DMS79 treated with DMSO at 0.1 percent for 48 hours (cell line): ENCODE data around the gene PTDSS2.
"Not testable (repeated sequence)": the region's sequence is repeated elsewhere in the genome, so short reads cannot be mapped to it uniquely, and the experiment has no call there.

Experiments
- DNase-seq: peaks from one replicate; lab custom pipeline; 2025; lab: John Stamatoyannopoulos, UW

Gene PTDSS2

GRCh38 chr11:507727-508515 lies 57.8 kb downstream of the PTDSS2 start:
- DNase-seq: no peak

GRCh38 chr11:508956-509355 lies 58.9 kb downstream of the PTDSS2 start:
- no peak for DNase-seq

GRCh38 chr11:512761-513595 lies 62.9 kb downstream of the PTDSS2 start:
- DNase-seq: no peak

GRCh38 chr11:514606-515005 lies 64.5 kb downstream of the PTDSS2 start:
- no peak for DNase-seq

GRCh38 chr11:515131-515530 lies 65.1 kb downstream of the PTDSS2 start:
- no peak for DNase-seq

- DNase-seq: no peak
Measured at GRCh38 chr11:516400-516799, 66.3 kb downstream of the PTDSS2 start.

- DNase-seq: not testable (repeated sequence)
Measured at GRCh38 chr11:516918-517685, 67.0 kb downstream of the PTDSS2 start.

- no peak for DNase-seq
Measured at GRCh38 chr11:518463-519202, 68.6 kb downstream of the PTDSS2 start.

- no peak for DNase-seq
Measured at GRCh38 chr11:520428-521176, 70.5 kb downstream of the PTDSS2 start.

GRCh38 chr11:521177-521688 lies 71.2 kb downstream of the PTDSS2 start:
- DNase-seq: no peak

- DNase-seq: no peak
Measured at GRCh38 chr11:526192-526591, 76.1 kb downstream of the PTDSS2 start.

- no peak for DNase-seq
Measured at GRCh38 chr11:528166-528814, 78.2 kb downstream of the PTDSS2 start.

- no peak for DNase-seq
Measured at GRCh38 chr11:528815-529727, 79.0 kb downstream of the PTDSS2 start.

- DNase-seq: no peak
Measured at GRCh38 chr11:529728-530411, 79.8 kb downstream of the PTDSS2 start.

GRCh38 chr11:530960-531831 lies 81.1 kb downstream of the PTDSS2 start:
- DNase-seq: no peak

- no peak for DNase-seq
Measured at GRCh38 chr11:531919-532526, 81.9 kb downstream of the PTDSS2 start.

- DNase-seq: no peak
Measured at GRCh38 chr11:532527-532985, 82.5 kb downstream of the PTDSS2 start.
